Activated B cell treated with CpG ODN at 0.5 μM for 24 hours (primary cell): Measurements from ENCODE around the gene MYRIP. TPM values are rescaled to one million over a fixed set of nuclear protein-coding genes. Genes with fewer than 3 reads are reported as not detected.

Source experiments
- ATAC-seq: fragments of 200-7000 bp; cut with Tn5 transposase; one replicate; pipeline ENCODE4 v1.10.0; 2021; ENCODE audit warnings: low read depth, mild to moderate bottlenecking, moderate library complexity
- CTCF ChIA-PET: fragments of 350-600 bp; sonication (Branson Sonifier 250); formaldehyde crosslinking; loops from one replicate; lab custom pipeline; 2021; ENCODE audit warnings: antibody characterized with exemption; lab: Charles Lee
- POLR2A ChIA-PET: fragments of 350-600 bp; sonication (Branson Sonifier 250); formaldehyde crosslinking; loops from one replicate; lab custom pipeline; 2021; ENCODE audit warnings: antibody characterized with exemption; lab: Charles Lee
- DNase-seq: peaks from one replicate; pipeline ENCODE4 v3.0.0; 2022
- H3K27ac Mint-ChIP-seq: one replicate; pipeline ENCODE4 v1.8.0; 2020; ENCODE audit warnings: mixed read lengths
- H3K27me3 Mint-ChIP-seq: one replicate; pipeline ENCODE4 v1.8.0; 2021; ENCODE audit warnings: mixed read lengths
- H3K36me3 Mint-ChIP-seq: one replicate; pipeline ENCODE4 v1.8.0; 2021; ENCODE audit warnings: low read depth, mixed read lengths
- H3K4me1 Mint-ChIP-seq: one replicate; pipeline ENCODE4 v1.8.0; 2021; ENCODE audit warnings: mixed read lengths
- H3K4me3 Mint-ChIP-seq: one replicate; pipeline ENCODE4 v1.8.0; 2020; ENCODE audit warnings: mild to moderate bottlenecking, mixed read lengths
- H3K9me3 Mint-ChIP-seq: one replicate; pipeline ENCODE4 v1.8.0; 2020; ENCODE audit warnings: mixed read lengths
- CTCF ChIP-seq: fragments of 200-600 bp; IDR thresholded peaks from one replicate; pipeline ENCODE4 v1.8.0; 2022; ENCODE audit warnings: antibody characterized with exemption, mild to moderate bottlenecking
- intact Hi-C: fragments of 100-400 bp; cut with micrococcal nuclease; formaldehyde crosslinking; loops from one replicate; pipeline ENCODE4 v1.15.1; 2024
- total RNA-seq: library from RNA; stranded (reverse); gene quantifications from 2 replicates; pipeline ENCODE4 v1.2.3, GENCODE V29; 2022

The MYRIP gene
- total RNA-seq, 1 donor from 2014 or later, result 0.20 TPM

GRCh38 chr3:40229963-40230362 lies 420.6 kb downstream of the MYRIP start:
- Mint-ChIP-seq H3K4me3 (no peak overlapping the region), H3K4me1 (peaks cover 8% of the 10 kb centered on the region), H3K27me3 (no peaks in the 10 kb centered on the region), H3K9me3 (no peaks in the 10 kb centered on the region), H3K27ac (no peak overlapping the region), H3K36me3 (no peaks in the 10 kb centered on the region)
- intact Hi-C loops, result no loop called here
- ATAC-seq (no peak), DNase-seq (no peak)
- CTCF ChIA-PET, result no interaction called here
- no peak for TF ChIP-seq CTCF
- POLR2A ChIA-PET, result no interaction called here

GRCh38 chr3:40230382-40230781 lies 421.0 kb downstream of the MYRIP start:
- peaks cover 8% of the 10 kb centered on the region for H3K4me1 Mint-ChIP-seq
- H3K4me3 Mint-ChIP-seq, result no peak overlapping the region
- no peak overlapping the region for H3K27ac Mint-ChIP-seq
- H3K9me3 Mint-ChIP-seq, result no peaks in the 10 kb centered on the region
- ATAC-seq, result no peak
- no peaks in the 10 kb centered on the region for H3K36me3 Mint-ChIP-seq
- DNase-seq, result no peak
- POLR2A ChIA-PET, result no interaction called here
- TF ChIP-seq CTCF, result no peak
- H3K27me3 Mint-ChIP-seq, result no peaks in the 10 kb centered on the region
- intact Hi-C loops, result no loop called here
- CTCF ChIA-PET, result no interaction called here

GRCh38 chr3:40232626-40233025 lies 423.2 kb downstream of the MYRIP start:
- POLR2A ChIA-PET, result no interaction called here
- no peak for ATAC-seq
- intact Hi-C loops, result no loop called here
- peaks cover 8% of the 10 kb centered on the region for H3K4me1 Mint-ChIP-seq
- CTCF ChIA-PET, result no interaction called here
- no peak overlapping the region for H3K4me3 Mint-ChIP-seq
- no peak for TF ChIP-seq CTCF
- H3K27me3 Mint-ChIP-seq, result no peaks in the 10 kb centered on the region
- H3K36me3 Mint-ChIP-seq, result no peaks in the 10 kb centered on the region
- no peak overlapping the region for H3K27ac Mint-ChIP-seq
- H3K9me3 Mint-ChIP-seq, result no peaks in the 10 kb centered on the region
- DNase-seq, result no peak

- no peak for DNase-seq
- no peak overlapping the region for H3K4me3 Mint-ChIP-seq
- H3K36me3 Mint-ChIP-seq, result no peaks in the 10 kb centered on the region
- CTCF ChIA-PET, result no interaction called here
- intact Hi-C loops, result no loop called here
- no peaks in the 10 kb centered on the region for H3K4me1 Mint-ChIP-seq
- no peak overlapping the region for H3K27ac Mint-ChIP-seq
- no peaks in the 10 kb centered on the region for H3K27me3 Mint-ChIP-seq
- POLR2A ChIA-PET, result no interaction called here
- ATAC-seq, result no peak
- TF ChIP-seq CTCF, result no peak
- H3K9me3 Mint-ChIP-seq, result peaks cover 3% of the 10 kb centered on the region
Measured at GRCh38 chr3:40237159-40237558, 427.8 kb downstream of the MYRIP start.

GRCh38 chr3:40237889-40238571 lies 428.6 kb downstream of the MYRIP start:
- DNase-seq (no peak), ATAC-seq (no peak)
- POLR2A ChIA-PET, result no interaction called here
- no peak for TF ChIP-seq CTCF
- H3K27me3 Mint-ChIP-seq, result no peaks in the 10 kb centered on the region
- no peaks in the 10 kb centered on the region for H3K36me3 Mint-ChIP-seq
- CTCF ChIA-PET, result no interaction called here
- H3K27ac Mint-ChIP-seq, result no peak overlapping the region
- intact Hi-C loops, result no loop called here
- H3K9me3 Mint-ChIP-seq, result peaks cover 3% of the 10 kb centered on the region
- H3K4me1 Mint-ChIP-seq, result no peaks in the 10 kb centered on the region
- no peak overlapping the region for H3K4me3 Mint-ChIP-seq
